Suprapubic skin (tissue), 4 donors: Measurements from ENCODE around the gene PLB1. TPM values are rescaled to one million over a fixed set of nuclear protein-coding genes. Genes with fewer than 3 reads are reported as not detected.

Source experiments
- DNase-seq, 2 donors: peaks; one replicate each; pipeline ENCODE4 v3.0.0-alpha.2; 2019; ENCODE audit warnings: low spot score in 2 of 2
- H3K27ac ChIP-seq: fragments of 200-600 bp; sonication (generic); one replicate; pipeline ENCODE4 v1.5.1; 2019
- H3K27me3 ChIP-seq: fragments of 200-600 bp; sonication (generic); one replicate; pipeline ENCODE4 v1.5.1; 2019
- H3K36me3 ChIP-seq: fragments of 200-600 bp; sonication (generic); one replicate; pipeline ENCODE4 v1.5.1; 2019
- H3K4me1 ChIP-seq: fragments of 200-600 bp; sonication (generic); one replicate; pipeline ENCODE4 v1.5.1; 2019
- H3K4me3 ChIP-seq: fragments of 200-600 bp; sonication (generic); one replicate; pipeline ENCODE4 v1.5.1; 2019; ENCODE audit warnings: mild to moderate bottlenecking
- H3K9me3 ChIP-seq: fragments of 200-600 bp; sonication (generic); one replicate; pipeline ENCODE4 v1.5.1; 2019
- CTCF ChIP-seq, 2 donors: fragments of 200-600 bp in 1 of 2; fragments of 450-650 bp in 1 of 2; sonication (generic) in 1 of 2; IDR thresholded peaks; one replicate each; pipeline ENCODE4 v1.5.1; 2016 to 2019; ENCODE audit warnings: antibody characterized with exemption in 2 of 2, mild to moderate bottlenecking in 1 of 2, moderate library complexity in 1 of 2
- EP300 ChIP-seq: sonication (generic); formaldehyde crosslinking; IDR thresholded peaks from one replicate; pipeline ENCODE4 v1.6.1; 2017; ENCODE audit warnings: antibody characterized with exemption
- POLR2A ChIP-seq, 2 donors: fragments of 450-650 bp; IDR thresholded peaks; one replicate each; pipeline ENCODE4 v1.6.1; 2017; ENCODE audit warnings: antibody characterized with exemption in 2 of 2, mild to moderate bottlenecking in 2 of 2, moderate library complexity in 2 of 2
- POLR2AphosphoS5 ChIP-seq, 3 donors: sonication (generic); formaldehyde crosslinking; IDR thresholded peaks; one replicate each; pipeline ENCODE4 v1.6.1; 2017; ENCODE audit warnings: antibody characterized with exemption in 3 of 3
- WGBS: methylation state at CpG from one replicate; pipeline ENCODE4 v1.1.5; 2018; 5-methylcytosine and 5-hydroxymethylcytosine counted together
- total RNA-seq, 4 donors: library from RNA; depleted of rRNA; stranded (reverse); fragments of >200 nt; gene quantifications; one replicate each; pipeline ENCODE4 v1.1.0, GENCODE V29; 2016

The PLB1 gene
- total RNA-seq, 4 donors from 2014 or later = 3.9 to 21.6 (median 9.1) TPM

- WGBS = 92% methylated on average over 11 of the region's 11 CpGs
- H3K27me3 ChIP-seq = peaks cover 15% of the 10 kb centered on the region
- no peak for DNase-seq
- H3K9me3 ChIP-seq = no peaks in the 10 kb centered on the region
- no peaks in the 10 kb centered on the region for H3K36me3 ChIP-seq
- no peak overlapping the region for H3K27ac ChIP-seq
- no peak overlapping the region for H3K4me3 ChIP-seq
- TF ChIP-seq POLR2AphosphoS5 (IDR thresholded peaks at IDR 0.05) (no peak), POLR2A (IDR thresholded peaks at IDR 0.05) (no peak), EP300 (no peak), CTCF (IDR thresholded peaks at IDR 0.05) (no peak)
- no peaks in the 10 kb centered on the region for H3K4me1 ChIP-seq
Measured at GRCh38 chr2:28522481-28522880, 26.6 kb downstream of the PLB1 start.

- H3K9me3 ChIP-seq = no peaks in the 10 kb centered on the region
- TF ChIP-seq EP300 (no peak), POLR2A (IDR thresholded peaks at IDR 0.05) (no peak), CTCF (IDR thresholded peaks at IDR 0.05) (no peak), POLR2AphosphoS5 (IDR thresholded peaks at IDR 0.05) (no peak)
- H3K27me3 ChIP-seq = peaks cover 15% of the 10 kb centered on the region
- no peak for DNase-seq
- H3K4me3 ChIP-seq = no peak overlapping the region
- H3K27ac ChIP-seq = no peak overlapping the region
- H3K4me1 ChIP-seq = no peaks in the 10 kb centered on the region
- no peaks in the 10 kb centered on the region for H3K36me3 ChIP-seq
- 76% methylated on average over 5 of the region's 5 CpGs for WGBS
Measured at GRCh38 chr2:28523902-28524301, 28.0 kb downstream of the PLB1 start.

- TF ChIP-seq POLR2AphosphoS5 (IDR thresholded peaks at IDR 0.05) = no peak
- no peak for DNase-seq
- WGBS = 100% methylated on average over 2 of the region's 2 CpGs
Measured at GRCh38 chr2:28525481-28525880, 29.6 kb downstream of the PLB1 start.

GRCh38 chr2:28526527-28527132 lies 30.8 kb downstream of the PLB1 start:
- no peaks in the 10 kb centered on the region for H3K4me1 ChIP-seq
- H3K4me3 ChIP-seq = no peak overlapping the region
- no peaks in the 10 kb centered on the region for H3K36me3 ChIP-seq
- H3K9me3 ChIP-seq = no peaks in the 10 kb centered on the region
- H3K27ac ChIP-seq = no peak overlapping the region
- TF ChIP-seq POLR2A (IDR thresholded peaks at IDR 0.05) = no peak
- no peak for TF ChIP-seq EP300
- TF ChIP-seq CTCF (IDR thresholded peaks at IDR 0.05) = no peak
- no peak for TF ChIP-seq POLR2AphosphoS5 (IDR thresholded peaks at IDR 0.05)
- H3K27me3 ChIP-seq = peaks cover 11% of the 10 kb centered on the region
- no peak for DNase-seq
- WGBS = 86% methylated on average over 8 of the region's 8 CpGs

More at GRCh38 chr2:28525481-28525880, 29.6 kb downstream of the PLB1 start:
- Histone ChIP-seq H3K4me3 (no peak overlapping the region), H3K4me1 (no peaks in the 10 kb centered on the region), H3K27ac (no peak overlapping the region), H3K36me3 (no peaks in the 10 kb centered on the region), H3K27me3 (peaks cover 12% of the 10 kb centered on the region), H3K9me3 (no peaks in the 10 kb centered on the region)

- H3K36me3 ChIP-seq = no peaks in the 10 kb centered on the region
- H3K27ac ChIP-seq = no peak overlapping the region
- no peaks in the 10 kb centered on the region for H3K4me1 ChIP-seq
- H3K27me3 ChIP-seq = peaks cover 8% of the 10 kb centered on the region
- 100% methylated on average over 1 of the region's 4 CpGs for WGBS
- H3K4me3 ChIP-seq = no peak overlapping the region
- TF ChIP-seq EP300 (no peak), CTCF (IDR thresholded peaks at IDR 0.05) (no peak), POLR2AphosphoS5 (IDR thresholded peaks at IDR 0.05) (no peak), POLR2A (IDR thresholded peaks at IDR 0.05) (no peak)
- no peaks in the 10 kb centered on the region for H3K9me3 ChIP-seq
- no peak for DNase-seq
Measured at GRCh38 chr2:28527196-28527595, 31.3 kb downstream of the PLB1 start.

- 47% methylated on average over 4 of the region's 4 CpGs for WGBS
- no peak for DNase-seq
- Histone ChIP-seq H3K4me3 (no peak overlapping the region), H3K4me1 (no peaks in the 10 kb centered on the region), H3K36me3 (no peaks in the 10 kb centered on the region), H3K27me3 (peaks cover 8% of the 10 kb centered on the region), H3K27ac (no peak overlapping the region), H3K9me3 (no peaks in the 10 kb centered on the region)
- TF ChIP-seq EP300 = no peak
- TF ChIP-seq POLR2AphosphoS5 (IDR thresholded peaks at IDR 0.05) = no peak
- TF ChIP-seq CTCF (IDR thresholded peaks at IDR 0.05) = no peak
- no peak for TF ChIP-seq POLR2A (IDR thresholded peaks at IDR 0.05)
Measured at GRCh38 chr2:28528206-28528605, 32.3 kb downstream of the PLB1 start.
